ENCODE results near the gene MRPS11.

The MRPS11 gene

DNA sequence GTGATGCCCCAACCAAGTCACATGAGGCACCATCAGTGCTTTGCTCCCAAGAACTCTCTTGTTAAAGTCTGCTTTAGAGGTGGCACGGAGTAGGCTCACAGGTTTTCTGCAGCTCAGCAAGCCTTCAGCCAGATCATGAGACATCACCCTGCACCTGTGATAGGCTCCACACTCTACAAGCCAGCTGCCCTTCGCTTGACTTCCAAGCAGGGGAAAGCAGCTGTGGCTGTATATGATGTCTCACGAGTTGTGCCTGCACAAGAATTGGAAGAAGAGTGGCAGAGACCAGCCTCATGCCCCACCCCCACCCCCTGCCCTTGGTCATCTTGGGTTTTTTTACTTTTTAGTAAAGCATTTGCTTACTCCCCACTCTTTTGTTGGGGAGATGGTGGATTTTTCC, 22.5 kb downstream of the MRPS11 start:
- DNase-seq (ENCODE audit: low read depth) = no peak
- no peak overlapping the region for H3K4me3 ChIP-seq (ENCODE audit: low read length)
- TF ChIP-seq, protein P1, sequence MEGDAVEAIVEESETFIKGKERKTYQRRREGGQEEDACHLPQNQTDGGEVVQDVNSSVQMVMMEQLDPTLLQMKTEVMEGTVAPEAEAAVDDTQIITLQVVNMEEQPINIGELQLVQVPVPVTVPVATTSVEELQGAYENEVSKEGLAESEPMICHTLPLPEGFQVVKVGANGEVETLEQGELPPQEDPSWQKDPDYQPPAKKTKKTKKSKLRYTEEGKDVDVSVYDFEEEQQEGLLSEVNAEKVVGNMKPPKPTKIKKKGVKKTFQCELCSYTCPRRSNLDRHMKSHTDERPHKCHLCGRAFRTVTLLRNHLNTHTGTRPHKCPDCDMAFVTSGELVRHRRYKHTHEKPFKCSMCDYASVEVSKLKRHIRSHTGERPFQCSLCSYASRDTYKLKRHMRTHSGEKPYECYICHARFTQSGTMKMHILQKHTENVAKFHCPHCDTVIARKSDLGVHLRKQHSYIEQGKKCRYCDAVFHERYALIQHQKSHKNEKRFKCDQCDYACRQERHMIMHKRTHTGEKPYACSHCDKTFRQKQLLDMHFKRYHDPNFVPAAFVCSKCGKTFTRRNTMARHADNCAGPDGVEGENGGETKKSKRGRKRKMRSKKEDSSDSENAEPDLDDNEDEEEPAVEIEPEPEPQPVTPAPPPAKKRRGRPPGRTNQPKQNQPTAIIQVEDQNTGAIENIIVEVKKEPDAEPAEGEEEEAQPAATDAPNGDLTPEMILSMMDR (conservative IDR thresholded peaks at IDR 0.05; ENCODE audit: low read depth, low read length) = no peak

DNA sequence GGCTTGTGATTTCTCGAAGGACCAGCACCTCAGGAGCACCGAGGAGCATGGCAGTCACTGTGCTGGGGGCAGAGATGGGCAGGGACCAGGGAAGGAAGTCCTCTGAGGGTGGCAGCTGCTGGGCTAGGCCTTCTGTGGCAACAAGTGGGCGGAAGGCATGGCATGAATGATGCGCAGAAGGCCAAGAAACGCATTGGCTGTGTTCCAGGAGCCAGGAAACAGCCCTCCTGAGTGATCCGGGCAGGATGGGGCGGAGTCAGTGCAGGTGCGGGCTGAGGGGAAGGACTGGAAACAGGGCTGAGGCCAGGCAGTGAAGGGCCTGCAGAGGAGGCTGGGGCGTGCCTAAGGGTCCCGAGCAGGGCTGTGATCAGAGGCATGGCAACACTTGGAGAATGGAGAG, 23.6 kb downstream of the MRPS11 start:
- TF ChIP-seq, protein P1 (conservative IDR thresholded peaks at IDR 0.05; ENCODE audit: low read depth, low read length) = no peak
- DNase-seq (ENCODE audit: low read depth) = no peak
- no peak overlapping the region for H3K4me3 ChIP-seq (ENCODE audit: low read length)

DNA sequence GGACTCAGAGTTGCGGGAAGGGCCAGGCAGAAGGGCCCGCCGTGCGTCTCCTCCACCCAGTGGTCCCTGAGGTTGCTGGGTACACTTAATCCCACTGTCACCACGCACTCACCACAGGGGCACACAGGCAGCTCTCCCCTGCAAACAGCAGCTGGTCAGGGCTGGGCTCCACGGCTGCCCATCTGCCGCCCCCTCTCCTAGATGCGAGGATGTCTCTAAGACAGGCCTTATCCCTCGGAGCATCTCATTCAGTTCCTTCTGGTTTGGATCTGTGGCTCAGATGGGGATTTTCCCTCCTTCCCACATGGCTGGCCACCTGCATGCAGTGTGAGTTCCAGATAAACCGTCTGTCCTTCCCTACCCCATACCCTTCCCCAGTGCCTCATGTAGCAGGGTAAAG, 26.3 kb downstream of the MRPS11 start:
- H3K4me3 ChIP-seq (ENCODE audit: low read length) = no peak overlapping the region
- TF ChIP-seq, protein P1 (conservative IDR thresholded peaks at IDR 0.05; ENCODE audit: low read depth, low read length) = no peak
- DNase-seq (ENCODE audit: low read depth) = no peak

DNA sequence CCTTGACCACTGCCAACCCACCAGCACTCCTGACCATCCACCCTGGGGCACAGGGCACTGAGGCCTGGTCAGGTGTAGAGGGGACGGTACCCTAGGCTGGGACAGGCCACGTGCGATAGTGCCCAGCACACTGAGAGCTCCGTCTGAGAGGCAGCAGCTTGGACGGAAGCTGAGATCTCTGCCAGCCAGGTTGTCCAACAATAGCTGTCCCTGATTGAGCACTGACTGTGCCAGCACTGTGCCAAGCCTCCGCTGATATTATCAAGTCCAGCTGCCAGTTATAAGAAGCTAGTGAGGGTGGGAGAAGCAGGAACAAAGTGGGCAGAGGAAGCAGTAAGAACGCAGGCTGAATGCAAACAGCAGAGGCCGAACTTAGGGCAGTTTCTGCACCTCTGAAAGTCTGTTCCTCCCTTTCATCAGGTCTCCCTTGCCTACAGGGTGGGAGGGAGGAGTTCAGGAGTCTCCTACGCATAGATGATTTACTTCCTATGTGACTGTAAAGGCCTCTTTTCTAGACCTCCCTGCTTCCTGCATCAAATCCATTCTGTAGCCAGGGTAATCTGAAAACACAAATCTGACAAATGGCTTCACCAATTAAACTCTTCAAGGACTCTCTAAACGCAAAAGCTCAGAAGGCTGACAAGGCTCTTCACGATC, 29.7 kb downstream of the MRPS11 start:
- no peak overlapping the region for H3K4me3 ChIP-seq (ENCODE audit: low read length)
- TF ChIP-seq, protein P1 (conservative IDR thresholded peaks at IDR 0.05; ENCODE audit: low read depth, low read length) = no peak
- no peak for DNase-seq (ENCODE audit: low read depth)

DNA sequence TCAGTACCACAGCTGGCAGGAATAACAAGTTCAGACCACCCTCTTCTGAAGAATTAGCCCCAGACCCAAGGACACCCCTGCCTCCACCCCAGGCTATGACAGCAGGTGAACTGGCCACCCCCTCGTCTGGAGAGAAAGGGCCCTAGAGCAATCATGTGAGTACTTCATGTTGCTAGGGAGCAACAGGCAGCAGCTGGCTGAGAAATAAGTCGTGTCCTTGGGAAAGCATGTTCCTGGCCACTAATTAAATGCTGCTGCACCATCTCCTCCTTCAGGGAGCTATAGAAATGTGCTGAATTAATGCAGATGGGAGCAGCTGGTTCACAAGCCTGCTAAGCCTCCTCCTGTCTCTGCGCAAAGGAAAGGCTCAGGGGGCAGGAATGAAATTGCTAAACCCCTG, 31.5 kb downstream of the MRPS11 start:
- DNase-seq (ENCODE audit: low read depth) = no peak
- TF ChIP-seq, protein P1 (conservative IDR thresholded peaks at IDR 0.05; ENCODE audit: low read depth, low read length) = no peak
- no peak overlapping the region for H3K4me3 ChIP-seq (ENCODE audit: low read length)

DNA sequence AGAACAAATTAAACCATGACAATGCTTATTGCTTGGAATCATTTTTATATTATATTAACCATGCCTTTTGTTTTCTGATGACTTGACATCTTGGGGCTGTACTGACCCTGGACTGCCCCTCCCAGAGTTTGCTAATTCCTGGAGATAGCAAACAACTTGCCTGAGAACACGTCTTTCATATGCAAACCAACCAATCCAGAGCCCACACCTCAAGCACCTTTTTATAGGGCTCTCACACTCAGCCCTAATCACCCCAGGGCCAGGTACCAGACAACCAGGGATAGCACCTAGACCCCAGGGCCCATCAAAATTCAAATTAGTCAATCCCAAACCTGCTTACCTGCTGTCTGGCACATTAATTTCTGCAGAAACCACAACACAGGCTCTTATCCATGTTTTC, 36.9 kb downstream of the MRPS11 start:
- H3K4me3 ChIP-seq (ENCODE audit: low read length) = no peak overlapping the region
- no peak for DNase-seq (ENCODE audit: low read depth)
- TF ChIP-seq, protein P1 (conservative IDR thresholded peaks at IDR 0.05; ENCODE audit: low read depth, low read length) = no peak

DNA sequence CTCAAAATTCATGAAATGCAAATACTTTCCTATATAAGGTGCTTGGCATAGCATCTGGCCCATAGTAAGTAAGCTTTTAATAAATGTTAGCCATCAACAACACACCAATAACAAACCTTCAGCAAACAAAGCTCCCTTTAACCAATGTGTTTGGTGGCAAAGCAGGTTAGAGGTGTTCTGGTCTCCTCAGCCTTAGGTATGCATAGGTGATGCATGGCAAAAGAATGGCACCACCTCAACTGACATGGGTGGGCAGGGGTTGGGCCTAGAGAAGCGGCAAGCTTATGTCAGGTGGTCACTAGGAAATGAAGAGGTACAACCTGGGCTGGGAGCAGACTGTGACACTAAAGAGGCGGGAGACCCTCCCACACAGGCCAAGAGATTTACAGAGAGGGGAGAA, 38.2 kb downstream of the MRPS11 start:
- DNase-seq (ENCODE audit: low read depth) = no peak
- TF ChIP-seq, protein P1 (conservative IDR thresholded peaks at IDR 0.05; ENCODE audit: low read depth, low read length) = no peak
- no peak overlapping the region for H3K4me3 ChIP-seq (ENCODE audit: low read length)

Data from retinal pigment epithelial cell (primary cell).